HG03521 (cell line): ENCODE data around the gene PRXL2C.

Source experiments
- ATAC-seq: cut with Tn5 transposase; IDR thresholded peaks from one replicate; pipeline ENCODE4 v1.9.1; 2021; ENCODE audit warnings: mild to moderate bottlenecking, moderate library complexity; ENCODE audit not compliant: unreplicated experiment

Gene PRXL2C

GRCh38 chr9:96612966-96613589, 42.0 kb downstream of the PRXL2C start:
- no peak for ATAC-seq

DNA sequence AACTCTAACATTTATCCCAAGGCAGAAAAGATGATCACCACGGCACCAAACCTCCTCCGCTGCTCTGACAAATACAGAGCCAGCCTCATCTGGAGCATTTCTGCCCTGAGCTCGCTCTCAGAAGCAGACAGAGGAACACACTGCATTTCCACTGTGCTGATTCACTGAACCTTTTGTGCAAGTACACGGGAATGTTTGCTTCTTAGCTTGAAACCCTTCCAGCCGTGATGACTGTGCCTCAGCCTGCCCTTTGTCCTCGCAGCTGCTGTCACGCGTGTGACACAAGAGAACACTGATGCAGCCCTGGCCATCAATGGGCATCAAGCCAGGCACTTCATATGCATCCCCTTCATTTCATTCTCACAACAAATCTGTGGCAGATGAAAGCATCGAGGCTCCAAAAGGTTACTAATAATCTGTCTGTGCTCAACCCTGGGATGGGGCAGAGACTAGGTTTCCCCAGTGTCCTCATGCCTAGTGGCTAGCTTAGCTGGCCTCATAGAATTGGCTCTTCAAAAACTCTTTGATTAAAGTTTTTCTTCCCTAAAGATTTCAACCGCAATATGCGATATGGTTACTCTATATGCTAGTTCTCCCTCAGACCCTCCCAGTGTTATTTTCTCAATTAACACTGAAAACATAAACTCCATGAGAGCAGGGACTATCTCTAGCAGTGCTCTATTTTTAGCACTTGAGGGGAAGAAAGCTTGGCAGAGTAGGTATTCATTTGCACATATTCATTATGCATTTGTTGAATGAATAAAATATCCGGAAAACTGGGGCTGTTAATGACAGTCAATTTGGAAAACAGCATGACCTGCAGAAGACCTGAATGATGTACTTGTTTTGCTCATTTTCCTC, 42.8 kb downstream of the PRXL2C start:
- no peak for ATAC-seq

GRCh38 chr9:96611302-96611701, 43.8 kb downstream of the PRXL2C start:
- ATAC-seq: no peak

DNA sequence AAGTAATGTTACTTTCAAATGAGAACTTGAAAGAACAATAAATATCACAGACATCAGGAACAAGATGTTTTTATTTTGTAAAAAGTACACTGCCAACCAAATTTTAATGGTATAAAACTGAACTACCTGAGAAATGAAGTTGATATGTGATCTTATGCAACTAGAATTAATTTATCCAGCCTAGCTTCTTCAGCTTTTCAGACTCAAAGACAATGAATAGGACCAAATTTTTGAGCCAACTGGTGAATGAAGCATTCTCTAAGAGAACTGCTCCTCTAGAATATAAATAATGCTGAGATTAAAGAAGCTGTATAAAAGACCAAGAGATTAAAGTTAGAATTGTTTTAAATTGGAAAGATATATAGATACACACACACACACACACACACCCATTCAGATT, 45.4 kb downstream of the PRXL2C start:
- ATAC-seq: no peak

- no peak for ATAC-seq
Measured at GRCh38 chr9:96607971-96608370, 47.1 kb downstream of the PRXL2C start.

DNA sequence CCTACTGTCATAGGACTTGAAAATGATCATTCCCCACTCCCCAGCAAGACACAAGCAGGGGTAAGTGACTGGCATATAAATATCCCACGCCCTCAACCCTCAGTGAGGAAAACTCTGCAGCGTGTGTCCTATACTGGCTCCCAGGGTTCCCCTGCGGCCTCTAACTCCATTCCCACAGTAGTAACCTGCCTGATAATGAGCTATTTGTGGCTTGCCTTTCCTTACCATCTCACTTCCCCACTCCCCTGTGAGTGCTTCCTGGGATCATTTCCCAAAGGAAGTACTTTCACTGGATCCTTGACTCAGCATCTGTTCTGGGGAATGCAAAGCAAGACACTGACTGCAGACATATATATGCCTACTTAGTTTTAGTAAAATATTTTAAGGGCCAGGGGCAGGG, 49.8 kb downstream of the PRXL2C start:
- ATAC-seq: no peak

DNA sequence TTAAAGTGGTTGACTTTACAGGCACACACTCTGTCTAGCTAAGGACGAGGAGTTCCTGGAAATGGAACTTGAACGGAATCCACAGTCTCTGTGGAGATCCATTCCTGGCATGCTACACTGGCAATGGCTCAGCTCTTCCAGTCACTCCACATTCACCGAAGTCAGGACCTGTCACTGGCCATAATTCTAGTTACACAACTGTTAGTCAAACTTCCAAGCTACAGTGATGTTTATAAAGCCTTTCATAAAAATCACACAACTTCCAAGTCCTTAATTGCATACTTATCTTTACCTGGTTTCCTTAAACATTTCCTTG, 51.2 kb downstream of the PRXL2C start:
- no peak for ATAC-seq

GRCh38 chr9:96603305-96604003, 51.7 kb downstream of the PRXL2C start:
- ATAC-seq: no peak

- no peak for ATAC-seq
Measured at GRCh38 chr9:96599298-96599697, 55.8 kb downstream of the PRXL2C start.

DNA sequence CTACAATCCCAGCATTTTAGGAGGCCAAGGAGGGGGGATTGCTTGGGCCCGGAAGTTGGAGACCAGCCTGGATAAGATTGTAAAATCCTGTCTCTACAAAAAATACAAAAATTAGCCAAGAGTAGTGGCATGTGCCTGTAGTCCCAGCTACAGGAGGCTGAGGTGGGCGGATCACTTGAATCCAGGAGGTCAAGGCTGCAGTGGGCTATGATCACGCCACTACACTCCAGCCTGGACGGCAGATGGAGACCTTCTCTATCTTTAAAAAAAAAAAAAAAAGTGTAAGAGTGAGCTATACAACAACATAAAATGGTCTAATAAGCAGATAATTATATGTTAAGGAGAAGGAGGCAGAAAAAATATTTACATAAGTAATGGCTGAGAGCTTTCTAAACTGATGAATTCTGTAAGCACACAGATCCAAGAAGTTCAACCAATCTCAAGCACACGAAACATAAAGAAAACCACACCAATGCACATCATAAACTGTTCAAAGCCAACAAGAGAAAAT, 58.5 kb downstream of the PRXL2C start:
- ATAC-seq: no peak
